Measurements from ENCODE around the gene TST. TPM values are rescaled to one million over a fixed set of nuclear protein-coding genes. Genes with fewer than 3 reads are reported as not detected.
A peak's percentile ranks its signal among the peaks of the same experiment; 100 is the strongest.

The TST gene
- total and polyA plus RNA-seq, 5 experiments from 2014 or later = 1.5 TPM; not detected in 4

- POLR2A ChIA-PET = no interaction called here
- H3K27me3 Mint-ChIP-seq = peaks cover 0 to 19% (median 10%) of the 10 kb centered on the region in 5 donors
- no peak overlapping the region for H3K4me3 Mint-ChIP-seq
- no peaks in the 10 kb centered on the region for H3K9me3 Mint-ChIP-seq
- peaks cover 0 to 18% (median 5%) of the 10 kb centered on the region in 4 donors for H3K4me1 Mint-ChIP-seq
- H3K27ac Mint-ChIP-seq = no peak overlapping the region
- ATAC-seq (no peak), DNase-seq (no peak)
- H3K36me3 Mint-ChIP-seq = no peaks in the 10 kb centered on the region
Measured at GRCh38 chr22:37024339-37025157, 5.3 kb upstream of the TST start.

GRCh38 chr22:37023743-37024338 lies 4.6 kb upstream of the TST start:
- POLR2A ChIA-PET = no interaction called here
- ATAC-seq (no peak), DNase-seq (peak in 1 of 10 donors; percentile 58)
- Mint-ChIP-seq H3K27ac (no peak overlapping the region), H3K4me3 (no peak overlapping the region), H3K4me1 (peaks cover 0 to 18% (median 5%) of the 10 kb centered on the region in 4 donors), H3K9me3 (no peaks in the 10 kb centered on the region), H3K27me3 (peaks cover 0 to 19% (median 10%) of the 10 kb centered on the region in 5 donors), H3K36me3 (no peaks in the 10 kb centered on the region)

GRCh38 chr22:37022483-37023337 lies 3.5 kb upstream of the TST start:
- Mint-ChIP-seq H3K4me1 (peaks cover 0 to 21% (median 7%) of the 10 kb centered on the region in 4 donors), H3K9me3 (no peaks in the 10 kb centered on the region), H3K36me3 (no peaks in the 10 kb centered on the region), H3K27me3 (peaks cover 0 to 26% (median 10%) of the 10 kb centered on the region in 5 donors), H3K27ac (peak overlapping the region in 1 of 10 donors; percentile 38), H3K4me3 (no peak overlapping the region)
- ATAC-seq (no peak), DNase-seq (peak in 1 of 10 donors; percentile 43)
- POLR2A ChIA-PET = no interaction called here

GRCh38 chr22:37021710-37022482 lies 2.6 kb upstream of the TST start:
- Mint-ChIP-seq H3K4me1 (peaks cover 0 to 21% (median 7%) of the 10 kb centered on the region in 4 donors), H3K27me3 (peaks cover 0 to 30% (median 12%) of the 10 kb centered on the region in 5 donors), H3K36me3 (no peaks in the 10 kb centered on the region), H3K27ac (peak overlapping the region in 1 of 10 donors; percentile 38), H3K9me3 (no peaks in the 10 kb centered on the region), H3K4me3 (peak overlapping the region in 6 of 10 donors; percentile 22 to 70 (median 56))
- ATAC-seq = peak; percentile 52 to 60
- DNase-seq = peak; percentile 16 to 61 (median 42)
- POLR2A ChIA-PET = no interaction called here

DNA sequence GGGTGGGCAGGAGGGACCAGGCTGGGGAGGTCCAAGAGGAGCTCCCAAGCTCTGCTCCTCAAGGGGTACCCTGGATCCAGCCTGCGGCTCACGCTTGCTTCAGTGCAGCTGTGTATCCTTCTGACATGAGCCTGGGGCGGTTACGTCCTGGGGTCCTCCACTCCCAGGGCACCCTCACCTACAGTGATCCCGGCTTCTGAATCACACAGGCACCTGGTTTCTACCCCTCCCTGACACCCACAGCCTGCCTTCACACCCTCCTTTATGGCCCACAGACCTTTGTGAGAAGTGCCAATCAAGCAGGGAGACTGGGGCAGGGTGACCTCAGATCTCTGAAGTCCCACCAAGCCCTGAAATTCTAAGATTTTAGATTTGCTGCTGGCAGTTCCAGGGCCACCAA lies 1.8 kb upstream of the TST start:
- no peak for ATAC-seq
- no peak overlapping the region for H3K27ac Mint-ChIP-seq
- peak in 1 of 10 donors; percentile 46 for DNase-seq
- H3K9me3 Mint-ChIP-seq = no peaks in the 10 kb centered on the region
- H3K4me1 Mint-ChIP-seq = peaks cover 0 to 21% (median 7%) of the 10 kb centered on the region in 4 donors
- H3K27me3 Mint-ChIP-seq = peaks cover 0 to 30% (median 12%) of the 10 kb centered on the region in 5 donors
- no peaks in the 10 kb centered on the region for H3K36me3 Mint-ChIP-seq
- H3K4me3 Mint-ChIP-seq = peak overlapping the region in 2 of 10 donors; percentile 38 to 39
- POLR2A ChIA-PET = no interaction called here

GRCh38 chr22:37020192-37020479 lies 889 bp upstream of the TST start:
- Mint-ChIP-seq H3K4me3 (peak overlapping the region; percentile 72 to 87 (median 82)), H3K27me3 (peaks cover 0 to 30% (median 12%) of the 10 kb centered on the region in 5 donors), H3K9me3 (no peaks in the 10 kb centered on the region), H3K36me3 (no peaks in the 10 kb centered on the region), H3K27ac (peak overlapping the region in 1 of 10 donors; percentile 61), H3K4me1 (peaks cover 0 to 21% (median 7%) of the 10 kb centered on the region in 4 donors)
- DNase-seq = peak in 1 of 10 donors; percentile 30
- POLR2A ChIA-PET = no interaction called here
- no peak for ATAC-seq

DNA sequence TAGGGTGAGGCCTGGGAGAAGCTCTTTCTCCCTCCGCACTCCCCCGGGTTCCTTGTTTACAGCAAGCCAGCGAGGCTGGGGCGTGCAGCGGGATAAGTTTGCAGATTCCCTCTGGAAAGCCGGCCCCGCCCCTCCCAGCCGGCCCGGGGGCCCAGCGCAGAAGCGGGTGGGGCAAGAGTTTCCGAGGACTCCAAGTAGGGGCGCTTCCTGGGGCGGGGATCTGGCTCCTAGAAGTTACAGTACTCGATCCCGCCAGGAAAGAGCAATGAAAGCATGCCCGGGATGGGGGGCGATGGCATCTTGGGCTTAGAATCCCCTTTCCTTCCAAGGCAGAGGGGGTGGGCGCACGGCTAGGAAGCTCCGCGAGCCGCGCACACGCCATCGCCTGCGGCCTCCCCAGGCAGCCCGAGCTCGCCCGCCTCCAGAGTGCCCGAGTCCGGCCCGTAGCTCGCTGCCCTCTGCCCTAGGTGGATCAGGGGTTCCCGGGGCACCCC lies 385 bp downstream of the TST start:
- Mint-ChIP-seq H3K4me1 (peaks cover 0 to 21% (median 7%) of the 10 kb centered on the region in 4 donors), H3K36me3 (no peaks in the 10 kb centered on the region), H3K27me3 (peaks cover 0 to 30% (median 12%) of the 10 kb centered on the region in 5 donors), H3K27ac (no peak overlapping the region), H3K4me3 (peak overlapping the region; percentile 50 to 81 (median 68)), H3K9me3 (no peaks in the 10 kb centered on the region)
- DNase-seq (peak in 2 of 10 donors; percentile 11 to 34), ATAC-seq (peak; percentile 21 to 30)
- POLR2A ChIA-PET = no interaction called here

DNA sequence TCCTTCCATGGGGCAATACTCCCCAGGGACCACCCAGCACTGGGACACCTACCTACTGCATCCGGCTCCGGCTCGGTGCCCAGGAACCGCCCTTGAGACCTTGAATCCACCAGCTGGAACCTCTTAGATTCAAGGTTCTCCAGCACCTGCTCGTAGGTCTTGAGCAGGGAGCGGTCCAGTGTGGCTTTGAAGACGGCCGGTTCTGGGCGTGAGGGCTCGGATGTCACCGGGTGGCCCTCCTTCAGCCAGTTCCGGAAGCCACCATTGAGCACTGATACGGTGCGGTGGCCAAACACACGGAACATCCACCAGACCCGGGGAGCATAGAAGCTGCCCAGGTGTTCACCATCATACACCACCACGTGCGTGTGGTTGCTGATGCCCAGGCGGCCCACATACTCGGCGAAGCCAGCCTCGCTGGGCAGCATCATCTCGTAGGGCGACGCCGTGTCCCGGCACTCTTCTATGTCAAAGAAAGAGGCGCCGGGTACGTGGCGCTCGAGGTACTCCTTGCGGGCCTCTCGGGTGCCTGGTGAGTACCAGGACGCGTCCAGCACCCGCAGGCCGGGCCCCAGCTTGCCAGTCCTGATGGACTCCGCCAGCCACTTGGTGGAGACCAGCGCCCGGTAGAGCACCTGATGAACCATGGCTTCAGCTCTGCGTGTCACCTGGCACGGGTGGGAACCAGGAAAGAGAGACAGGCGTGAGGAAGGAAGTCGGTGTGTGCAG lies 997 bp downstream of the TST start:
- H3K27me3 Mint-ChIP-seq = peaks cover 0 to 30% (median 12%) of the 10 kb centered on the region in 5 donors
- no peak for ATAC-seq
- peak in 1 of 10 donors; percentile 37 for DNase-seq
- no peaks in the 10 kb centered on the region for H3K9me3 Mint-ChIP-seq
- peak overlapping the region; percentile 50 to 81 (median 68) for H3K4me3 Mint-ChIP-seq
- no peak overlapping the region for H3K27ac Mint-ChIP-seq
- POLR2A ChIA-PET = no interaction called here
- H3K36me3 Mint-ChIP-seq = no peaks in the 10 kb centered on the region
- H3K4me1 Mint-ChIP-seq = peaks cover 0 to 21% (median 7%) of the 10 kb centered on the region in 4 donors

DNA sequence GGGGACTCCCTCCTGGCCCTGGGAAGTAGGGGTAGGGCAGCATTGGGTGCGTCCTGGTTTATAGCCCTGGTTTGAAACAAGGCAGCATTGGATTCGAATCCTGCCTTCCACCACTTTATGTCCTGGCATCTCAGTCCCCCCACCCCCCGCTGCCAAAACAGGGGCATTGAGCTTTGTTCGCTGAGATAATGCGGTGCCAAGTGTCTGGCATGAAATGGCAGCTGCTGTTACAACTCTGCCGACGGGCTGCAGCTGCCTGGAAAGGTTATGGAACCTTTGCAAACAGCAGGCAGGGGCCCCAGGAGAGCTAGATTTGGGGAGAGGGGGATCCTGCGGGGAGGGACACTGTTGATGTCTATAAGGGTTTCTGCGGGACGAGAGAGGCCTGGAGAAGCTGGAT lies 1.9 kb downstream of the TST start:
- POLR2A ChIA-PET = no interaction called here
- H3K27me3 Mint-ChIP-seq = peaks cover 0 to 29% (median 12%) of the 10 kb centered on the region in 5 donors
- peak overlapping the region in 2 of 10 donors; percentile 45 to 74 for H3K4me3 Mint-ChIP-seq
- no peaks in the 10 kb centered on the region for H3K9me3 Mint-ChIP-seq
- H3K4me1 Mint-ChIP-seq = peaks cover 0 to 21% (median 7%) of the 10 kb centered on the region in 4 donors
- H3K27ac Mint-ChIP-seq = peak overlapping the region in 1 of 10 donors; percentile 62
- DNase-seq (no peak), ATAC-seq (no peak)
- no peaks in the 10 kb centered on the region for H3K36me3 Mint-ChIP-seq

DNA sequence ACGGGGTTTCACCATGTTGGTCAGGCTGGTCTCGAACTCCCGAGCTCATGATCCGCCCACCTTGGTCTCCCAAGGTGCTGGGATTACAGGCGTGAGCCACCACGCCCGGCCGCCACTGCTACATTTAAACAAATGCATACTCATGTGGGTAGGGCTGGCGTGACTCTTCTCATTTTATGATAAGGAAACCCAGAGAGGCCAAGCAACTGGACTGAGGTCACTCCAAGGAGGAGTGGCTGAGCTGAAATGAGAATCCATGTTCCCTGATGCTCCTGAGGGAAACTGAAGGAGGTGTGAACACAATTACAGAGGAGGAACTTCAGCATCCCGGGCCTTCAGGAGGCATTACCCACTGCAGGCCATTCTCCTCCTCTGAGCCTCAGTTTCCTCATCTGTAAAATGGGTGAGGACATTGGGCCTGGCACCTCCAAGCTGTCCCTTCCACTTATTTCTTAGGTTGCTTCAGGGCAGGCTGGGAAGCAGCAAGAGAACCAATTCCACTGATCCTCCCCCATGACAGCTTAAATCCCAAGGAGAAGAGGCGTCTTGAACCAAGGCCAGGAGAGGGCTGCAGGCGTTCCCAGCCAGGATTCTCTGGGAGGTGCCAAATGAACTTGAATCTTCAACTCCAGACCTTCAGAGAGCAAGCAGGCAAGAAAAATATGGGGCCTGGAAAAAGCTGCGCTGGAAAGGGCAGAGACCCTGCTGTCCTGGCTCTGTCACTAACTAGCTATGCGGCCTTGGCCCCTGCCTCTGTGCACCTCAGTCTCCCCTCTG lies 2.9 kb downstream of the TST start:
- Mint-ChIP-seq H3K36me3 (no peaks in the 10 kb centered on the region), H3K4me3 (peak overlapping the region in 2 of 10 donors; percentile 22 to 55), H3K27ac (no peak overlapping the region), H3K9me3 (no peaks in the 10 kb centered on the region), H3K27me3 (peaks cover 0 to 22% (median 6%) of the 10 kb centered on the region in 5 donors), H3K4me1 (peaks cover 0 to 16% (median 7%) of the 10 kb centered on the region in 4 donors)
- DNase-seq (no peak), ATAC-seq (no peak)
- POLR2A ChIA-PET = no interaction called here

DNA sequence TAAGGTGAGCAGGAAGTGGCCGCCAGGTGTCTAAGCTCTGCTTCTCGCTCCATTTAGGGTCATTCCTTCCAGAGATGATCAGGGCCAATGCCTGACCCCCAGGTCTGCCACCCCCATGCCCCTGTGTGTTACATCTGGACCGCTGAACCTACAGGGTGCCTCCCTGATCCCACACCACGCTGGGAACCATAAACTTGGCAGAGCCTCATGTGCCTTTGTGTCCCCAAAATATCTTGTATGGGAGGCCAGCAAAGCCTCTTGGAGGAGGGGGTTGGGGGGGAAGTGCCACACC lies 3.7 kb downstream of the TST start:
- POLR2A ChIA-PET = no interaction called here
- no peak for DNase-seq
- Mint-ChIP-seq H3K9me3 (no peaks in the 10 kb centered on the region), H3K4me1 (peaks cover 0 to 11% (median 7%) of the 10 kb centered on the region in 4 donors), H3K27me3 (peaks cover 0 to 19% (median 0%) of the 10 kb centered on the region in 5 donors), H3K36me3 (no peaks in the 10 kb centered on the region), H3K27ac (peak overlapping the region in 1 of 10 donors; percentile 31), H3K4me3 (no peak overlapping the region)
- no peak for ATAC-seq

Measured in naive thymus-derived CD8-positive, alpha-beta T cell (primary cell).